GM21367 (cell line): ENCODE measurements around the gene RRP1.
"Not testable (repeated sequence)": the region's sequence is repeated elsewhere in the genome, so short reads cannot be mapped to it uniquely, and the experiment has no call there.

Experiments used
- ATAC-seq: cut with Tn5 transposase; IDR thresholded peaks from one replicate; pipeline ENCODE4 v1.9.1; 2021; ENCODE audit not compliant: unreplicated experiment

Gene RRP1

DNA sequence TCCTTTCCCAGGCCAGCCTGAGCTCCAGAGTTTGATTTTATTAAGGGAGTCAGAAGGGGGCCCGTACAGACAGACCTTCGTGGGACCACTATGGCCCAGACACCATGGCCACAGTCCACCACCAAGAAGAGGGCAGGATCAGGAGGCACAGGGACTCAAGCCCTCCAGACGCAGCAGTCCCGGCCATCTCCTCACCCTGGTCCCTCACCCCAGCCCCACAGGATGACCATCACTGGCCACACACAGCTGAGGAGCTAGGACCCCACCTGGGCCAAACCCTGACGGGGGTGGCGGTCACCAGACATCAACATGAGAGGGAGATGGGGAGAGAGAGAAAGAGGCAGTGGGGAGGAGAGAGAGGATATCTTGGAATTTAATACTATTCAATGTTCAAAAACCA is 46.5 kb downstream of the RRP1 start:
- no peak for ATAC-seq

DNA sequence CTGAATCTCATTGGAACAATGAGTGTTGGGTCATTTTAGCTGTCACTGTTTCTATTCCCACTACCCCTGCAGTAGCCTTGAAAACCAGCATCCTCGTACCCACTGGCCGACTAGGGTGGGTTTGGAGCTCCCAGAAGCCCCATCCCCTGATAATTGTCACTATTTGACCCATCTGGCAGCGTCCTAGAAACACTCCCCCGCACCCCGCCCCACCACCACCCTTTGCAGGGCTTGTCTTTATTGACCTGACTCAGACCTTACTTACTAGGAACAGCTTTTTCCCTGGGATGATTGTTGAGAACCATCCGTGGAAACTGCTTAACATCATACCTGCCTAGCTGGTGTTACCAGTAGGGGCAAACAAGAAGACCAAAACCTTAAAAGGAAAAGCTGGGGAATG is 47.2 kb downstream of the RRP1 start:
- ATAC-seq, result no peak

DNA sequence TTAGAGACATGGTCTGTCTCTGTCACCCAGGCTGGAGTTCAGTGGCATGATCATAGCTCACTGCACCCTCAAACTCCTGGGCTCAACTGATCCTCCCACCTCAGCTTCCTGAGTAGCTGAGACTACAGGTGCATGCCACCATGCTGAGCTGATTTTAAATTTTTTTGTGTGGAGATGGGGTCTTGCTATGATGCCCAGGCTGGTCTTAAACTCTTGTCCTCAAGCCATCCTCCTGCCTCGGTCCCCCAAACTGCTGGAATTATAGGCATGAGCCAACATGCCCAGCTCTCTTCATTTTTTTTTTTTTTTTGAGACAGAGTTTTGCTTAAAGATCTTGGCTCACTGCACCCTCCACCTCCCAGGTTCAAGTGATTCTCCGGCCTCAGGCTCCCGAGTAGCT is 50.9 kb downstream of the RRP1 start:
- ATAC-seq, result no peak

DNA sequence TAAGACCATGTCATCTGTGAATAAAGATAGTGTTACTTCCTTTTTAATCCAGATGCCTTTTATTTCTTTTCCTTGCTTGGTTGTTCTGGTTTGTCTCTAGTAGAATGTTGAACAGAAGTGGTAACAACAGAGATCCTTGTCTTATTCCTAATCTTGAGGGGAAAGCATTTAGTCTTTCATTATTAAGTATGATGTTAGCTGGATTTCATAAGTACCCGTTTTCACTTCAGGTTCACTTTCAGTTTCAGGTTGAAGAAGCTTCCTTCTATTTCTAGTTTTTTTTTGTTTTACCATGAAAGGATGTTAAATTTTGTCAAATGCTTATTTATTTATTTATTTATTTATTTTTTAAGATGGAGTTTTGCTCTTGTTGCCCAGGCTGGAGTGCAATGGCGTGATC is 53.4 kb downstream of the RRP1 start:
- no peak for ATAC-seq

DNA sequence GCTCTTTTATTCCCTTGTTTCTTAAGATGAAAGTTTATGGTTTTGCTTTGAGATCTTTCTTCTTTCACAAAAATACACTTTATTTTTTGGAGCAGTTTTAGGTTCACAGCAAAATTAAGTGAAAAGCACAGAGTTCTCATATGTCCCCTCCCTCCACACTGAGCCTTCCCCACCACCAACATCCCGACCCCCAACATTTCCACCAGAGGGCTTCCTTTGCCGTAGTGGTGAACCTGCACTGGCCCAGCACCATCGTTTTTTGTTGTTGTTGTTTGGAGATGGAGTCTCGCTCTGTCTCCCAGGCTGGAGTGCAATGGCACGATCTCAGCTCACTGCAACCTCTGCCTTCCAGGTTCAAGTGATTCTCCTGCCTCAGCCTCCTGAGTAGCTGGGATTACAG is 55.5 kb downstream of the RRP1 start:
- not testable (repeated sequence) for ATAC-seq

DNA sequence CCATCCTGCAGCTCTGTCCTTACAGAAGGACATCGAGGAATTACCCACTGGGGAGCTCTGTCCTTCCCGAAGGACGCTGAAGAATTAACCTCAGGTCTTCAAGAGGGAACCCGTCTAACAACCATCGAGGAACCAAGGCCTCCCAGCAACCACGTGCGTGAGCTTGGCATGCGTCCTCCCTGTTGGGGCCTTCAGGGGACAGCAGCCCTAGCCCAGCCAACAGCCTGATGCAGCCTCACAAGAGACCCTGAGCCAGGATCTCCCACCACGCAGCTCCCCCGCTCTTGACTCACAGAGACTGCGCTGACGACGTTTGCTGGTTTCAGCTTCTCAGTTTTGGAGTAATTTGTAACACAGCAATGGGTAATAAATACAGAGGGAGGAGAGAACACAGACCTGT is 56.0 kb downstream of the RRP1 start:
- no peak for ATAC-seq

DNA sequence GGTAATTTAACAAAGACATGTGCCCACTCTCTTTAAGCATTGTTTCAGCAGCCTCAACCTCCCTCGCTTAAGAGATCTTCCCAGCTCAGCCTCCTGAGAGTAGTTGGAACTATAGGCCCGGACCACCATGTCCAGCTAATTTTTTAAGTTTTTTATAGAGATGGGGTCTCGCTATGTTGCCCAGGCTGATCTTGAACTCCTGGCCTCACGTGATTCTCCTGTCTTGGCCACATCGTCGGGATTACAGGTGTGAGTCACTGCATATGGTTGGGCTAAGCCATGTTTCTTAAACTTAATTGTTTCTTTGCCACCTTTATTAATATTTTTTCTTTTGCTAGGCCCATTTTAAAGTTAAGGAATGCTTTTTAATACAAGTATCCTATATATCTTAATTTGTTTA is 57.1 kb downstream of the RRP1 start:
- no peak for ATAC-seq

DNA sequence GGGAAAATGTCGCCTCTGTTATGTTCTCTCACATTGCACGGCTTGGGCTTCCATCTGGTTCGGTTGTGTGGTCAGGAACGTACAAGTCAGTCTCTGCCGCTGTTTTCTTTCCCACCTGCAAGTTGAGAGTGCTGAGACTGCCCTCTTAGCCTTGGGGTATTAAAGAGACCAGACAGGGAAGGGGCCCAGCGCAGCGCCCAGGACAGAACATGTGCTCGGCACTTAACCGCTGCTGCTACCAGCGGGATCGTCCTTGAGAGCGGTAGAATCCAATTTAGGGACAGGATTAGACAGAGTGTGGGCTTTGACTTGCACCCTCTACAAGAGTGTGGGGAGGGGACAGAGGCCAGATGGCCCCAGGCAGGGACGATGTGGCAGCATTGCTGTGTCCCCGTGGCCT is 57.9 kb downstream of the RRP1 start:
- ATAC-seq, result no peak

DNA sequence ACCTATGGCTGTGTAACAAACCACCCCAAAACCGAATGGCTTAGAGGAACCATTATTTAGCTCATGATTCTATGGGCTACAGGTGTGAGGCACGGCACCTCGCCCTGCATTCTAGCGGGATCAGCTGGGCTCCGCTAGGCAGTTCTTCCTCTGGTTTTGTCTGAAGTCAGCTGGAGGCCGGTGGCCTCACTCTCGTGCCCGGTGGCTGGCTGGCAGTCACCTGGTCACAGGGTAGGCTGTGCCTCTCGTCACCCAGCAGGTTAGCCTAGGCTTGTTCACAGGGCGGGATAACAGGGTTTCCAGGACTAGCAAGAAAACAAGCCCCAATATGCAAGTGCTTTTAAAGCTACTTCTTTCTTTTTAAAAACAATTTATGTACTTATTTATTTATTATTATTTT is 59.4 kb downstream of the RRP1 start:
- no peak for ATAC-seq

DNA sequence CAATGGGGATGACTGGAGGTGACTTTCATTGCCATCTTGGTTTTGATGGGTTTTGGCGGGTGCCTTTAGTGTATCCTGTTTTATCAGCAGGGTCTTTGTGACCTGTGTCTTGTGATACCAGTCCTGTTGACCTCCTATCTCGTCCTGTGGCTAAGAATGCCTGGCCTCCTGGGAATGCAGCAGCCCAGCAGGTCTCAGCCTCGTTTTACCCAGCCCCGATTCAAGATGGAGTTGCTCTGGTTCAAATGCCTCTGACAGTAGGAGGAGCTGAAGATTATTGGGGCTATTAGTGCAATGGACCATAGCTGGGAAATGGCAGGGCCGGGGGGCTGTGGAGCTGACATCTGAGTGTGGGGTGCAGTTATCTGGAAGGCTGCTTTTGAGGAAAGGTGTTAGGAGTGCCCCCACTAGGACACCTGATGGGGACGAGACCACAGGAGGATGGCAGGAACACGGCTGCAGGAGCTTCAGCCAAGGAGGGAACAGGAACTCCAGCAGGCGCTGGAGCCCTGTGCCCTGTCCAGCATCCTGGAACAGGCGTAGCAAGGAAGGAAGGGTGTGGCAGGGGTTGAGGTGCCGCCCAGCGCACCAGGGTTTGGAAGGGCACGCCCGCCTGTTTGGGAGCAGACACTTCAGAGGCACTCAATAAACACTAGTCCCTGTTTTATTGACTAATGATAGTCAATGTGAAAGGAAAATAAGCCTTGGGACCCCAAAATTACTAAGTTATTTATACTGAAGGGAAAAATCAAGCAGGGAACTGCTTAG is 60.3 kb downstream of the RRP1 start:
- ATAC-seq, result no peak

DNA sequence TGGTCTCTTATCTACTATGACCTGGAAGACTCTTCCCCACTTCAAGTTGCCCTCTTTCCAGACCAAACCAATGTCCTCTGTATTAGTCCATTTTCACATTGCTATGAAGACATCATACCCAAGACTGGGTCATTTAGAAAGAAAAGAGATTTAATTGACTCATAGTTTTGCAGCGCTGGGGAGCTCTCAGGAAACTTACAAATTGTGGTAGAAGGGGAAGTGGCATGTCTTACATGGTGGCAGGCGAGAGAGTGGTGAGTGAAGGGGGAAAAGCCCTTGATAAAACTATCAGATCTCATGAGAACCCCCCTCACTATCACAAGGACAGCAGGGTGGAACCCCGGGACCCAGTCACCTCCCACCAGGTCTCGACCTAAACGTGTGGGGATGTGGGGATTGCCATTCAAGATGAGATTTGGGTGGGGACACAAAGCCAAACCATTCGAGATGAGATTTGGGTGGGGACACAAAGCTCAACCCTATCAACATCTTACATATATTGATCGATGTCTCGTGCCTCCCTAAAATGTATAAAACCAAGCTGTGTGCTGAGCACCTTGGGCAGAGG is 61.4 kb downstream of the RRP1 start:
- ATAC-seq, result no peak

DNA sequence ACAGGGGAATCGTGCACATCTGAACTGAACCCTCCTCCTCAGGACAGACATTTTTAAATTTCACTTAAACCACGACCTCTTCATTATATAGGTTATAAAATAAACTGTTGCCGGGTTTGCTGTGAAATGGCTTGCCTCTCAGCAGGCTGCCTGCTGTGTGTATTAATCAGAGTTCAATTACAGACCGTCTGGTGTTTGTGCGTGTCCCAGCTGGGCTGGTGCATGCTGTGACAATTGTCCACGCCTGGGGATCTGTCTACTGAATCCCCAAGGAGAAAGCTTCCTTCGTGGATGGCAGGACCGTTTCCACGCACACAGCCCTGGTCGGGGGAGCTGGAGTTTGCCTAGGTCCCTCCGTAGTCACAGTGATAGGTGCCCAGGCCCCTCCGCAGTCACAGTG is 62.2 kb downstream of the RRP1 start:
- ATAC-seq, result no peak

DNA sequence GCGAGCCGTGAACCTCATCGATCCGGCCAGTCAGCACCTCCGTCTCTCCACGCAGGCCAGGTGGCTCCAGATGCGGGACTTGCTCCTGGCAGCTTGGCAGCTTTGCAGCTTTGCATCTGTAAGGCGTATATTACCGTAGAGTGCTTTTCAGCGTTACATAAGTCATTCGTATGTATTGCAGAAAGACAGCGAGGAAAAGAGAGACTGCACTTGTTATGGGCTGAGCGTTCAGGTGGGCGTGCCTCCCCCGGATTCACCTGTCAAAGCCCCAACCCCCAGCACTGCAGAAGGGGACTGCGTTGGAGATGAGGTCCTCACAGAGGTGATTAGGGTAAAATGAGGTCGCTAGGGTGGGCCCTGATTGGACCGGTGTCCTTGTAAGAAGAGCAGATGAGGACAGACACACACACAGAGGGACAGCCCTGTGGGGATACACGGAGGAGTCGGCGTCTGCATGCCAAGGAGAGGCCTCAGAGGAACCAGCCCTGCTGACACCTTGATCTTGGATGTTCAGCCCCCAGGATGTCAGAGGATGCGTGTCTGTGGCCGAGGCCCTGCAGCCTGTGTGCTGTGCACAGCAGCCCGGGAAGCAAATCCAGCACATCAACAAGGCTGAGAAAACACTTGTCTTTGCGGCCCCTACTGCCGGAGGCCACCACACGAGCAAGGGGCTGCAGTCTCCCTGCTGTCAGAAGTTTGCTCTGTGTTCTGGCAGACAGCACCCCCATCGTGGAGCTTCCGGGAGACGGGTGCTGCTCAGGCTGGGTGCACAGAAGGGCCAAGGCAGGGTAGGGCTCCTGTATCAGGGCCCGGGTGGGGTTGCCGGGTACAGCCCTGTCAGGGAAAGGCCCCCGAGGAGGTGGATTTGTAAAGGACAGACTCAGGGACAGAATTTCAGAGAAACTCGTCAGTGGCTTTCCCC is 64.7 kb downstream of the RRP1 start:
- no peak for ATAC-seq
